MCF 10A (cell line): ENCODE measurements around the gene SAG. TPM values are rescaled to one million over a fixed set of nuclear protein-coding genes. Genes with fewer than 3 reads are reported as not detected.

Source experiments
- BruUV-seq: library from RNA; stranded (reverse); fragments of 400-500 nt; replicated peaks from 2 replicates; lab custom pipeline; 2021; lab: Mats Ljungman, UMichigan
- CTCF ChIA-PET: fragments of 300-600 bp; sonication (Branson Sonifier 250); formaldehyde crosslinking; extraction: SDS; loops from one replicate; lab custom pipeline; 2021; ENCODE audit warnings: antibody characterized with exemption, inconsistent platforms; lab: Yijun Ruan, JAX
- POLR2A ChIA-PET: fragments of 300-600, 350-650 bp; sonication (Branson Sonifier 250); formaldehyde crosslinking; extraction: SDS; loops from one replicate; lab custom pipeline; 2020; ENCODE audit warnings: antibody characterized with exemption, inconsistent platforms; lab: Yijun Ruan, JAX
- DNase-seq: peaks from one replicate; pipeline ENCODE4 v3.0.0-alpha.2; 2018; ENCODE audit not compliant: unreplicated experiment
- H3K27ac Mint-ChIP-seq: one replicate; pipeline ENCODE4 v1.8.0; 2022; ENCODE audit warnings: mild to moderate bottlenecking, low read depth, mixed read lengths; ENCODE audit not compliant: unreplicated experiment
- H3K27me3 Mint-ChIP-seq: one replicate; pipeline ENCODE4 v1.8.0; 2022; ENCODE audit warnings: mixed read lengths; ENCODE audit not compliant: insufficient read depth, unreplicated experiment
- H3K36me3 Mint-ChIP-seq: one replicate; pipeline ENCODE4 v1.8.0; 2022; ENCODE audit warnings: mild to moderate bottlenecking, moderate library complexity, mixed read lengths; ENCODE audit not compliant: insufficient read depth, unreplicated experiment
- H3K4me1 Mint-ChIP-seq: one replicate; pipeline ENCODE4 v1.8.0; 2022; ENCODE audit warnings: mixed read lengths; ENCODE audit not compliant: insufficient read depth, unreplicated experiment
- H3K4me3 Mint-ChIP-seq: one replicate; pipeline ENCODE4 v1.8.0; 2022; ENCODE audit warnings: mild to moderate bottlenecking, moderate library complexity, mixed read lengths; ENCODE audit not compliant: unreplicated experiment
- H3K9me3 Mint-ChIP-seq: one replicate; pipeline ENCODE4 v1.8.0; 2022; ENCODE audit warnings: mixed read lengths; ENCODE audit not compliant: unreplicated experiment
- intact Hi-C: fragments of 100-400 bp; cut with micrococcal nuclease; formaldehyde crosslinking; loops from 2 replicates; pipeline ENCODE4 v1.14.1; 2022
- total RNA-seq: library from RNA; stranded (reverse); gene quantifications from 2 replicates; pipeline ENCODE4 v1.2.3, GENCODE V29; 2022
- TF ChIP-seq, protein P1 (sequence below): fragments of 200-600 bp; IDR thresholded peaks from one replicate; pipeline ENCODE4 v1.8.0; 2022; ENCODE audit warnings: antibody characterized with exemption, mild to moderate bottlenecking; ENCODE audit not compliant: unreplicated experiment

Gene SAG
- total RNA-seq, 1 experiment from 2014 or later = not detected

DNA sequence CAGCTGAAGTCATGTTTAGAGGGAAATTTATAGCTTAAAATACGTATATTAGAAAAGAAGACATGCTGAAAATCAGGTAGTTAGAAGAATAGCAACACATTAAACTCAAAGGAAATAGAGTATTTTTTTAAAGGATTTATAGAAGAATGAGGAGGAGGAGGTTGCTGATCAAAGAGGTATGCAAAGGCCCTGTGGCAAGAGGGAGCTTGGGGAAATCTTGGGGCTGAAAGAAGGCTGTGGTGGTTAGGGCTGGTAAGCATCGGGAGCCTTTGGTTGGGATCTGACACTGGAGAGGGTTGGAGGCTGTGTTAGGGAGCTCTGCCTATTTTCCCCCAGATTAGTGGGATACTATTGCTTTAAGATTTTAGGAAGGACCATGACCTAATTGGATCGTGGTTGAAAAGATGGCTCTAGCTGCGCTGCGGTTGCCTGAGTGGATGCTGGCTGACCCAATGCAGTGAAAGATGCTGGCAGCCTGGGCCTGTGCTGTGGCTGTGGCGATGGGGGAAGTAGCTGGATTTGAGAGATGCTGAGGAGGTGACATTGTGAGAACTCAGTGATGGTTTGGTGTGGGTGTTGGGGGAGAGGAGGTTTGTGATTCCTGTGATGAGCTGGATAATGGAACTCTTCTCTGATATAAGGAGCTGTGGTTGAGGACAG lies 58.4 kb downstream of the SAG start:
- intact Hi-C loops = no loop called here
- Mint-ChIP-seq H3K4me3 (no peak overlapping the region), H3K4me1 (peaks cover 7% of the 10 kb centered on the region), H3K36me3 (peaks cover 30% of the 10 kb centered on the region), H3K9me3 (no peaks in the 10 kb centered on the region), H3K27me3 (no peaks in the 10 kb centered on the region), H3K27ac (no peak overlapping the region)
- no peak for DNase-seq
- ChIA-PET CTCF (interaction anchor here (1.4 to 1.6 kb wide), 2 partner anchors 12 to 19 kb away, joined by 5 to 6 read pairs; partner anchors contain the start of gene DGKD), POLR2A (interaction anchor here (0.6 to 1.4 kb wide), 5 partner anchors 8 to 54 kb away, joined by 3 to 6 read pairs (median 4); no protein-coding TSS in a partner anchor)
- no TSS peak for BruUV-seq
- TF ChIP-seq, protein P1, sequence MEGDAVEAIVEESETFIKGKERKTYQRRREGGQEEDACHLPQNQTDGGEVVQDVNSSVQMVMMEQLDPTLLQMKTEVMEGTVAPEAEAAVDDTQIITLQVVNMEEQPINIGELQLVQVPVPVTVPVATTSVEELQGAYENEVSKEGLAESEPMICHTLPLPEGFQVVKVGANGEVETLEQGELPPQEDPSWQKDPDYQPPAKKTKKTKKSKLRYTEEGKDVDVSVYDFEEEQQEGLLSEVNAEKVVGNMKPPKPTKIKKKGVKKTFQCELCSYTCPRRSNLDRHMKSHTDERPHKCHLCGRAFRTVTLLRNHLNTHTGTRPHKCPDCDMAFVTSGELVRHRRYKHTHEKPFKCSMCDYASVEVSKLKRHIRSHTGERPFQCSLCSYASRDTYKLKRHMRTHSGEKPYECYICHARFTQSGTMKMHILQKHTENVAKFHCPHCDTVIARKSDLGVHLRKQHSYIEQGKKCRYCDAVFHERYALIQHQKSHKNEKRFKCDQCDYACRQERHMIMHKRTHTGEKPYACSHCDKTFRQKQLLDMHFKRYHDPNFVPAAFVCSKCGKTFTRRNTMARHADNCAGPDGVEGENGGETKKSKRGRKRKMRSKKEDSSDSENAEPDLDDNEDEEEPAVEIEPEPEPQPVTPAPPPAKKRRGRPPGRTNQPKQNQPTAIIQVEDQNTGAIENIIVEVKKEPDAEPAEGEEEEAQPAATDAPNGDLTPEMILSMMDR = no peak

DNA sequence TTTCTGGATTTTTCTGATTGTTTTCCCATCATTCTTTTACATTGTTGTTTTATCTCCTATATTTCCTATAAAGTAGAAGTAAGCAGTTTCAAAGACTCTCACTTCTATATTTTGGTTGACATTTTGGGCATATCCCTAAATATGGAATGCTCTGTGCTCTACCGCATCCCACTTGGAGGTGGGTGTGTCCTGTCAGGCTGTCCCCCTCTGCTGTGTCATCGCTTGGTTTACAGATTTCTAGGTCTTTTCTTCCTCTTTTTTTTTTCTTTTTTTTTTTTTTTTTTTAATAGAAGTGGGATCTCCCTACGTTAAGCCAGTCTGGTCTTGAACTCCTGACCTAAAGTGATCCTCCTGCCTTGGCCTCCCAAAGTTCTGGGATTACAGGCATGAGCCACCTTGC lies 60.0 kb downstream of the SAG start:
- H3K36me3 Mint-ChIP-seq = peaks cover 30% of the 10 kb centered on the region
- no peaks in the 10 kb centered on the region for H3K27me3 Mint-ChIP-seq
- intact Hi-C loops = no loop called here
- no peak overlapping the region for H3K4me3 Mint-ChIP-seq
- no peak for DNase-seq
- POLR2A ChIA-PET = interaction anchor here (1.0 kb wide), 1 partner anchor 11 kb away, joined by 3 read pairs; no protein-coding TSS in a partner anchor
- no peaks in the 10 kb centered on the region for H3K9me3 Mint-ChIP-seq
- CTCF ChIA-PET = no interaction called here
- H3K4me1 Mint-ChIP-seq = peaks cover 7% of the 10 kb centered on the region
- H3K27ac Mint-ChIP-seq = no peak overlapping the region
- BruUV-seq = no TSS peak
- TF ChIP-seq, protein P1 = no peak

DNA sequence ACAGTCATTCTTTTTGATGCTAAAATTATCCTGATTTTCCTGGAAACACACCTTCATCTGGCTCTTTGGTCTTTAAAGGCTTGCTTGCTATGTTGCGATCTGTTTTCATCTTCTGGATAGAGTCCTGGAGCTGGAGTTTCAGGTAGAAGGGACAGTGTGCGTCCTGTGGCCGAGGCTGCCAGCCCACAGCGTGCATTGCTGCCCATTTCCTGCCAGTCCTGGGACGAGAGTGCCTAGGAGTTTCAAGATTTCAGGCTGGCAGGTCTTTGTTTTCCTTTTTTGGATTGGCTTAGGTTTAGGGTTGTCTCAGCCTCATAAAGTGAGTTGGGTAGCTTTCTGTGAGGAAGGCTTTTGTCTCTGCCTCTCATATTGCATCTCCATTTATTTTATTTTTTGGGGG lies 61.1 kb downstream of the SAG start:
- no peak overlapping the region for H3K27ac Mint-ChIP-seq
- no TSS peak for BruUV-seq
- H3K4me3 Mint-ChIP-seq = no peak overlapping the region
- H3K36me3 Mint-ChIP-seq = peaks cover 37% of the 10 kb centered on the region
- H3K9me3 Mint-ChIP-seq = no peaks in the 10 kb centered on the region
- intact Hi-C loops = no loop called here
- peaks cover 7% of the 10 kb centered on the region for H3K4me1 Mint-ChIP-seq
- CTCF ChIA-PET = no interaction called here
- DNase-seq = no peak
- H3K27me3 Mint-ChIP-seq = no peaks in the 10 kb centered on the region
- TF ChIP-seq, protein P1 = no peak
- POLR2A ChIA-PET = interaction anchor here (1.0 kb wide), 1 partner anchor 12 kb away, joined by 3 read pairs; no protein-coding TSS in a partner anchor

DNA sequence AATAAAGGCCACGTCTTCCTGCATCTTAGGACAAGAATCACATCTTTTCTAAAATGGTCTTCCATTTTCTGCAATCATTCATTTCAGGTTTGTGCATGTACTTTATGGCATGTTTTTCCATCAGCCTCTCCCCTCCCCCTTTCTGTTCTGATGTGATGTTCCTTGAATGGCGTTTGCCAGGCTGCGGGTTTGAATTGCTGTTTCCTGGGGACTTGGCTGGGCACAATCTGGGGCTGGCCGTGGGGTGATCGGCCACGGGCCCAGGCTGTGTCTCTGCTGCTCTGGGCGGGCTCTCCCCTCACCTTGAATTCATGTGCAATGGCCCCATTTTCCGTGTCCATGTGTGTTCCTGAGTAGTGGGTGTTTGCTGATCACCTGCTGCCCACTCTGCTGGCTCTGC lies 61.8 kb downstream of the SAG start:
- Mint-ChIP-seq H3K4me1 (peaks cover 7% of the 10 kb centered on the region), H3K4me3 (no peak overlapping the region), H3K27ac (no peak overlapping the region), H3K27me3 (no peaks in the 10 kb centered on the region), H3K36me3 (peaks cover 41% of the 10 kb centered on the region), H3K9me3 (no peaks in the 10 kb centered on the region)
- TF ChIP-seq, protein P1 = no peak
- intact Hi-C loops = no loop called here
- ChIA-PET POLR2A (interaction anchor here (0.6 to 1.0 kb wide), 2 partner anchors 12 to 20 kb away, joined by 3 read pairs; no protein-coding TSS in a partner anchor), CTCF (no interaction called here)
- no TSS peak for BruUV-seq
- no peak for DNase-seq
